IMR-90 (cell line): ENCODE results near the gene MGAT4D. TPM values are rescaled to one million over a fixed set of nuclear protein-coding genes. Genes with fewer than 3 reads are reported as not detected.

Source experiments
- ATAC-seq: fragments of 200-7000 bp; cut with Tn5 transposase; 2 replicates; pipeline ENCODE4 v1.9.1; 2020; ENCODE audit warnings: low read depth, mild to moderate bottlenecking, moderate library complexity
- BruUV-seq: library from RNA; stranded (reverse); fragments of 400-500 nt; replicated peaks from 2 replicates; lab custom pipeline; 2021; lab: Mats Ljungman, UMichigan
- CTCF ChIA-PET: fragments of 300-600 bp; formaldehyde crosslinking; extraction: SDS; loops from one replicate; lab custom pipeline; 2021; ENCODE audit warnings: antibody characterized with exemption; lab: Yijun Ruan, JAX
- POLR2A ChIA-PET: fragments of 300-600 bp; sonication (Branson Sonifier 250); formaldehyde crosslinking; loops from one replicate; lab custom pipeline; 2022; ENCODE audit warnings: antibody characterized with exemption; ENCODE audit not compliant: unreplicated experiment; lab: Charles Lee
- DNase-seq: peaks from one replicate; pipeline ENCODE4 v3.0.0; 2013
- H2AFZ ChIP-seq: replicated peaks from 2 replicates; pipeline ENCODE3; 2013; ENCODE audit warnings: low read length, mild to moderate bottlenecking; ENCODE audit not compliant: poor library complexity
- H2AK5ac ChIP-seq: 2 replicates; pipeline ENCODE4 v1.6.1; 2013; ENCODE audit warnings: low read depth, low read length, inconsistent platforms
- H2AK9ac ChIP-seq: replicated peaks from 2 replicates; pipeline ENCODE3; 2013; ENCODE audit warnings: mild to moderate bottlenecking, low read depth, low read length, moderate library complexity; ENCODE audit not compliant: poor library complexity
- H2BK120ac ChIP-seq: 2 replicates; pipeline ENCODE4 v1.6.1; 2013; ENCODE audit warnings: low read depth, low read length, inconsistent platforms
- H2BK15ac ChIP-seq: 3 replicates; pipeline ENCODE4 v1.6.1; 2013; ENCODE audit warnings: low read depth, low read length, inconsistent platforms
- H2BK20ac ChIP-seq: 2 replicates; pipeline ENCODE4 v1.6.1; 2013; ENCODE audit warnings: low read depth, mild to moderate bottlenecking, inconsistent platforms, low read length, moderate library complexity
- H2BK5ac ChIP-seq: 2 replicates; pipeline ENCODE4 v1.6.1; 2013; ENCODE audit warnings: mild to moderate bottlenecking, low read depth, low read length, inconsistent platforms; ENCODE audit not compliant: poor library complexity, severe bottlenecking
- H3K14ac ChIP-seq: replicated peaks from 2 replicates; pipeline ENCODE4 v1.6.1; 2013; ENCODE audit warnings: low read depth, low read length, inconsistent platforms
- H3K18ac ChIP-seq: 2 replicates; pipeline ENCODE4 v1.6.1; 2013; ENCODE audit warnings: low read depth, low read length, control low read depth
- H3K23ac ChIP-seq: 2 replicates; pipeline ENCODE4 v1.6.1; 2013; ENCODE audit warnings: low read depth, low read length, inconsistent platforms
- H3K27ac ChIP-seq: 2 replicates; pipeline ENCODE4 v1.5.1; 2013; ENCODE audit warnings: mild to moderate bottlenecking, control low read depth, low read length; ENCODE audit not compliant: insufficient read depth
- H3K27me3 ChIP-seq: 2 replicates; pipeline ENCODE4 v1.6.1; 2013; ENCODE audit warnings: low read length; ENCODE audit not compliant: control insufficient read depth, insufficient read depth
- H3K36me3 ChIP-seq: 2 replicates; pipeline ENCODE4 v1.6.1; 2013; ENCODE audit warnings: low read length, mixed read lengths; ENCODE audit not compliant: control insufficient read depth, insufficient read depth
- H3K4ac ChIP-seq: 2 replicates; pipeline ENCODE4 v1.6.1; 2013; ENCODE audit warnings: low read depth, low read length, inconsistent platforms
- H3K4me1 ChIP-seq: 2 replicates; pipeline ENCODE4 v1.6.1; 2013; ENCODE audit warnings: low read length, mixed read lengths; ENCODE audit not compliant: control insufficient read depth, insufficient read depth
- H3K4me2 ChIP-seq: 2 replicates; pipeline ENCODE4 v1.6.1; 2013; ENCODE audit warnings: low read depth, mild to moderate bottlenecking, control low read depth, low read length, moderate library complexity
- H3K4me3 ChIP-seq: 2 replicates; pipeline ENCODE4 v1.5.1; 2013; ENCODE audit warnings: low read depth, mild to moderate bottlenecking, control low read depth, low read length, moderate library complexity; ENCODE audit not compliant: insufficient read depth
- H3K56ac ChIP-seq: 2 replicates; pipeline ENCODE4 v1.6.1; 2013; ENCODE audit warnings: low read length, inconsistent platforms; ENCODE audit not compliant: insufficient read depth; ENCODE audit errors: extremely low read depth
- H3K79me1 ChIP-seq, 2 experiments: 2 replicates each; pipeline ENCODE4 v1.6.1; 2013; ENCODE audit warnings: low read length in 2 of 2, inconsistent platforms in 1 of 2, low read depth in 1 of 2
- H3K9ac ChIP-seq: 2 replicates; pipeline ENCODE4 v1.6.1; 2013; ENCODE audit warnings: low read depth, low read length, control low read depth
- H3K9me1 ChIP-seq: 2 replicates; pipeline ENCODE4 v1.6.1; 2013; ENCODE audit warnings: low read length, inconsistent platforms; ENCODE audit not compliant: insufficient read depth
- H3K9me3 ChIP-seq: 2 replicates; pipeline ENCODE4 v1.6.1; 2013; ENCODE audit warnings: low read length; ENCODE audit not compliant: control insufficient read depth, insufficient read depth
- H4K20me1 ChIP-seq: 2 replicates; pipeline ENCODE4 v1.6.1; 2013; ENCODE audit warnings: low read length, inconsistent platforms; ENCODE audit not compliant: insufficient read depth
- H4K5ac ChIP-seq: 2 replicates; pipeline ENCODE4 v1.6.1; 2013; ENCODE audit warnings: mild to moderate bottlenecking, low read depth, low read length, control low read depth
- H4K8ac ChIP-seq, 2 experiments: 2 replicates each; pipeline ENCODE4 v1.6.1; 2013; ENCODE audit warnings: low read depth in 2 of 2, low read length in 2 of 2, control low read depth in 1 of 2, inconsistent platforms in 1 of 2
- H4K91ac ChIP-seq: 2 replicates; pipeline ENCODE4 v1.6.1; 2013; ENCODE audit warnings: low read depth, low read length, inconsistent platforms; ENCODE audit not compliant: insufficient read depth
- CHD1 ChIP-seq: IDR thresholded peaks from 2 replicates; pipeline ENCODE4 v1.6.1; 2012; ENCODE audit warnings: low read depth, low read length, improper control_type of control experiment
- CTCF ChIP-seq: conservative IDR thresholded peaks from 2 replicates; pipeline ENCODE4 v1.5.1; 2012; ENCODE audit warnings: mild to moderate bottlenecking, low read depth, low read length, improper control_type of control experiment
- ELK1 ChIP-seq: fragments of 150-350 bp; IDR thresholded peaks from 2 replicates; pipeline ENCODE4 v1.6.1; 2016; ENCODE audit warnings: low read depth, mild to moderate bottlenecking, low read length, moderate library complexity, borderline replicate concordance
- FOS ChIP-seq: fragments of 150-350 bp; IDR thresholded peaks from 2 replicates; pipeline ENCODE4 v1.6.1; 2016; ENCODE audit warnings: low read depth, low read length
- MAZ ChIP-seq: IDR thresholded peaks from 2 replicates; pipeline ENCODE4 v1.6.1; 2012; ENCODE audit warnings: low read depth, mild to moderate bottlenecking, low read length, improper control_type of control experiment, moderate library complexity, borderline replicate concordance
- NFE2L2 ChIP-seq: fragments of 150-350 bp; IDR thresholded peaks from 2 replicates; pipeline ENCODE4 v1.6.1; 2016; ENCODE audit warnings: low read depth, mild to moderate bottlenecking, low read length
- POLR2A ChIP-seq: IDR thresholded peaks from 2 replicates; pipeline ENCODE4 v1.6.1; 2012; ENCODE audit warnings: mild to moderate bottlenecking, low read depth, low read length
- RCOR1 ChIP-seq: IDR thresholded peaks from 2 replicates; pipeline ENCODE4 v1.6.1; 2012; ENCODE audit warnings: mild to moderate bottlenecking, low read length, improper control_type of control experiment; ENCODE audit not compliant: insufficient replicate concordance
- WGBS, 2 experiments: methylation state at CpG; one replicate each; pipeline versions ENCODE4 v1.1.5 to v1.1.7; 2013; ENCODE audit warnings: missing lambda C conversion rate in 2 of 2; ENCODE audit not compliant: insufficient read length in 1 of 2; ENCODE audit errors: extremely low coverage in 2 of 2; 5-methylcytosine and 5-hydroxymethylcytosine counted together
- dilution Hi-C: fragments of 300-500 bp; cut with HindIII; formaldehyde crosslinking; loops from one replicate; pipeline ENCODE4 v1.14.3; 2018; ENCODE audit warnings: low sequenced_read_pairs; ENCODE audit not compliant: unreplicated experiment
- in situ Hi-C: fragments of 300-500 bp; cut with MboI; formaldehyde crosslinking; loops from 3 replicates; pipeline ENCODE4 v1.14.3; 2019; ENCODE audit warnings: low sequenced_read_pairs, inconsistent platforms, mixed read lengths
- intact Hi-C: fragments of 100-400 bp; cut with micrococcal nuclease; formaldehyde crosslinking; loops from 2 replicates; pipeline ENCODE4 v1.10.0; 2022
- polyA plus RNA-seq, 3 experiments: library from polyadenylated mRNA; depleted of rRNA; stranded (reverse); fragments of >200 nt; gene quantifications; 2 replicates each; pipeline ENCODE4 v1.2.3, GENCODE V29; 2012; ENCODE audit warnings: low replicate concordance in 1 of 3
- total RNA-seq: library from RNA; depleted of rRNA; stranded (reverse); fragments of >200 nt; gene quantifications from 2 replicates; pipeline ENCODE4 v1.2.3, GENCODE V29; 2012

MGAT4D gene
- total and polyA plus RNA-seq, 2 of the 4 experiments (the other 2 are of a cell fraction) = not detected

GRCh38 chr4:140499391-140499790, 1.3 kb upstream of the MGAT4D start:
- dilution Hi-C loops (no loop called here), in situ Hi-C loops (no loop called here), intact Hi-C loops (no loop called here)
- H3K23ac ChIP-seq = no peak overlapping the region
- H3K4me2 ChIP-seq = no peak overlapping the region
- no peak overlapping the region for H3K27ac ChIP-seq
- H3K9me3 ChIP-seq = no peaks in the 10 kb centered on the region
- no peak overlapping the region for H2BK15ac ChIP-seq
- no peak for TF ChIP-seq ELK1
- no peak for TF ChIP-seq FOS
- TF ChIP-seq NFE2L2 = no peak
- no peak for TF ChIP-seq POLR2A
- TF ChIP-seq MAZ = no peak
- TF ChIP-seq RCOR1 = no peak
- no peak for TF ChIP-seq CHD1
- no peak for TF ChIP-seq CTCF
- no peak overlapping the region for H3K4me3 ChIP-seq
- no peaks in the 10 kb centered on the region for H3K9me1 ChIP-seq
- no peaks in the 10 kb centered on the region for H4K20me1 ChIP-seq
- no peak overlapping the region for H2BK120ac ChIP-seq
- H3K79me1 ChIP-seq = no peaks in the 10 kb centered on the region
- H4K91ac ChIP-seq = no peak overlapping the region
- no peak overlapping the region for H3K4ac ChIP-seq
- WGBS, 2 experiments = 20% methylated on average over 2 of the region's 4 CpGs; no CpG with 5 or more reads in 1 of the 2 experiments
- H3K18ac ChIP-seq = no peak overlapping the region
- no peak overlapping the region for H2BK20ac ChIP-seq
- no peaks in the 10 kb centered on the region for H3K4me1 ChIP-seq
- no peak overlapping the region for H3K9ac ChIP-seq
- no peak overlapping the region for H2AK9ac ChIP-seq
- no peak overlapping the region for H3K56ac ChIP-seq
- H2AFZ ChIP-seq = no peak overlapping the region
- no peak overlapping the region for H4K5ac ChIP-seq
- ChIA-PET CTCF (no interaction called here), POLR2A (no interaction called here)
- H3K14ac ChIP-seq = no peak overlapping the region
- H2AK5ac ChIP-seq = no peak overlapping the region
- no peaks in the 10 kb centered on the region for H3K36me3 ChIP-seq
- H4K8ac ChIP-seq = no peak overlapping the region
- ATAC-seq = no peak
- no peak overlapping the region for H2BK5ac ChIP-seq
- BruUV-seq = no TSS peak
- peaks cover 40% of the 10 kb centered on the region for H3K27me3 ChIP-seq
- DNase-seq = no peak
